Neural progenitor cell (in vitro differentiated cells): ENCODE results near the gene PWWP2A. TPM values are rescaled to one million over a fixed set of nuclear protein-coding genes. Genes with fewer than 3 reads are reported as not detected.

Experiments
- DNase-seq: peaks from one replicate; pipeline ENCODE4 v3.0.0-alpha.2; 2016; ENCODE audit warnings: low spot score
- H2AFZ ChIP-seq: fragments of 200-600 bp; sonication (generic); replicated peaks from 2 replicates; pipeline ENCODE4 v1.6.1; 2016; ENCODE audit warnings: antibody characterized with exemption
- H3F3A ChIP-seq: fragments of 200-600 bp; sonication (generic); 2 replicates; pipeline ENCODE4 v1.6.1; 2016; ENCODE audit warnings: antibody characterized with exemption, low read depth
- H3K27ac ChIP-seq: fragments of 200-600 bp; sonication (generic); 2 replicates; pipeline ENCODE4 v1.5.1; 2016; ENCODE audit warnings: mild to moderate bottlenecking
- H3K27me3 ChIP-seq: fragments of 200-600 bp; sonication (generic); 2 replicates; pipeline ENCODE4 v1.6.1; 2016; ENCODE audit warnings: mild to moderate bottlenecking, moderate library complexity
- H3K36me3 ChIP-seq: fragments of 200-600 bp; sonication (generic); 2 replicates; pipeline ENCODE4 v1.5.1; 2016
- H3K4me1 ChIP-seq: fragments of 200-600 bp; sonication (generic); 2 replicates; pipeline ENCODE4 v1.6.1; 2016; ENCODE audit warnings: mixed run types
- H3K4me2 ChIP-seq: fragments of 200-600 bp; sonication (generic); 2 replicates; pipeline ENCODE4 v1.6.1; 2016
- H3K4me3 ChIP-seq: fragments of 200-600 bp; sonication (generic); 2 replicates; pipeline ENCODE4 v1.5.1; 2016
- H3K79me2 ChIP-seq: fragments of 200-600 bp; sonication (generic); 2 replicates; pipeline ENCODE4 v1.6.1; 2016; ENCODE audit warnings: low read depth
- H3K9ac ChIP-seq: fragments of 200-600 bp; sonication (generic); 2 replicates; pipeline ENCODE4 v1.6.1; 2016
- H3K9me3 ChIP-seq: fragments of 200-600 bp; sonication (generic); 2 replicates; pipeline ENCODE4 v1.5.1; 2016; ENCODE audit warnings: low read depth
- H4K20me1 ChIP-seq: fragments of 200-600 bp; sonication (generic); 2 replicates; pipeline ENCODE4 v1.6.1; 2016; ENCODE audit warnings: low read depth
- H3K27ac Mint-ChIP-seq: 3 replicates; pipeline ENCODE4 v1.8.0; 2021; ENCODE audit warnings: mixed read lengths
- H3K27me3 Mint-ChIP-seq: 2 replicates; pipeline ENCODE4 v1.8.0; 2022; ENCODE audit warnings: low read depth, mild to moderate bottlenecking, inconsistent platforms, moderate library complexity, mixed read lengths; ENCODE audit not compliant: insufficient read depth
- H3K36me3 Mint-ChIP-seq: 3 replicates; pipeline ENCODE4 v1.8.0; 2021; ENCODE audit warnings: mixed read lengths
- H3K4me1 Mint-ChIP-seq: 3 replicates; pipeline ENCODE4 v1.8.0; 2021; ENCODE audit warnings: mixed read lengths
- H3K4me3 Mint-ChIP-seq: 3 replicates; pipeline ENCODE4 v1.8.0; 2021; ENCODE audit warnings: mild to moderate bottlenecking, moderate library complexity, mixed read lengths
- H3K9me3 Mint-ChIP-seq: 3 replicates; pipeline ENCODE4 v1.8.0; 2020; ENCODE audit warnings: mixed read lengths
- CTCF ChIP-seq: fragments of 200-600 bp; sonication (generic); IDR thresholded peaks from 2 replicates; pipeline ENCODE4 v1.5.1; 2017; ENCODE audit warnings: antibody characterized with exemption, mild to moderate bottlenecking
- EZH2 ChIP-seq: fragments of 200-600 bp; sonication (generic); IDR thresholded peaks from 2 replicates; pipeline ENCODE4 v1.6.1; 2017; ENCODE audit warnings: antibody characterized with exemption, mild to moderate bottlenecking, moderate library complexity
- EZH2phosphoT487 ChIP-seq: fragments of 200-600 bp; sonication (generic); IDR thresholded peaks from 2 replicates; pipeline ENCODE4 v1.6.1; 2017; ENCODE audit warnings: antibody characterized with exemption
- total RNA-seq: library from RNA; depleted of rRNA; stranded (reverse); fragments of >200 nt; gene quantifications from 2 replicates; pipeline ENCODE4 v1.2.3, GENCODE V29; 2015; ENCODE audit warnings: low replicate concordance

PWWP2A gene
- total RNA-seq, 1 donor from 2014 or later: 49.0 TPM

- H3K4me3 Mint-ChIP-seq: peak overlapping the region; percentile 62
- no peak overlapping the region for H3K9ac ChIP-seq
- DNase-seq: peak; percentile 22
These were observed 14.7 kb upstream of the PWWP2A start for GRCh38 chr5:160133918-160134304.

GRCh38 chr5:160133071-160133917, 14.0 kb upstream of the PWWP2A start:
- Histone ChIP-seq H3K27ac (no peak overlapping the region), H3K4me1 (peaks cover 14% of the 10 kb centered on the region), H4K20me1 (no peaks in the 10 kb centered on the region), H2AFZ (peak overlapping the region; percentile 53), H3K9ac (no peak overlapping the region), H3K4me3 (peak overlapping the region; percentile 37), H3F3A (peaks cover 15% of the 10 kb centered on the region), H3K27me3 (peaks cover 3% of the 10 kb centered on the region), H3K79me2 (no peaks in the 10 kb centered on the region), H3K4me2 (peak overlapping the region; percentile 74), H3K36me3 (no peaks in the 10 kb centered on the region), H3K9me3 (no peaks in the 10 kb centered on the region)
- no peaks in the 10 kb centered on the region for H3K9me3 Mint-ChIP-seq
- TF ChIP-seq EZH2 (no peak), EZH2phosphoT487 (no peak)
- peak overlapping the region; percentile 61 for H3K4me3 Mint-ChIP-seq
- peaks cover 27% of the 10 kb centered on the region for H3K4me1 Mint-ChIP-seq
- H3K36me3 Mint-ChIP-seq: no peaks in the 10 kb centered on the region
- H3K27me3 Mint-ChIP-seq: peaks cover 3% of the 10 kb centered on the region
- DNase-seq: peak; percentile 74
- H3K27ac Mint-ChIP-seq: peak overlapping the region; percentile 99

More at GRCh38 chr5:160133918-160134304, 14.7 kb upstream of the PWWP2A start:
- H3K4me3 ChIP-seq: peak overlapping the region; percentile 37
- no peaks in the 10 kb centered on the region for H3K79me2 ChIP-seq
- peaks cover 14% of the 10 kb centered on the region for H3K4me1 ChIP-seq
- no peaks in the 10 kb centered on the region for H3K9me3 ChIP-seq
- no peak overlapping the region for H3K27ac ChIP-seq
- peak overlapping the region; percentile 74 for H3K4me2 ChIP-seq
- H3K27ac Mint-ChIP-seq: peak overlapping the region; percentile 87
- peaks cover 29% of the 10 kb centered on the region for H3K4me1 Mint-ChIP-seq
- no peaks in the 10 kb centered on the region for H3K36me3 ChIP-seq
- peak overlapping the region; percentile 53 for H2AFZ ChIP-seq
- no peaks in the 10 kb centered on the region for H3K36me3 Mint-ChIP-seq
- H3K27me3 Mint-ChIP-seq: peaks cover 3% of the 10 kb centered on the region
- H3F3A ChIP-seq: peaks cover 15% of the 10 kb centered on the region
- no peaks in the 10 kb centered on the region for H3K9me3 Mint-ChIP-seq
- TF ChIP-seq CTCF (no peak), EZH2 (no peak), EZH2phosphoT487 (no peak)
- peaks cover 3% of the 10 kb centered on the region for H3K27me3 ChIP-seq
- H4K20me1 ChIP-seq: no peaks in the 10 kb centered on the region

GRCh38 chr5:160129841-160130240, 10.6 kb upstream of the PWWP2A start:
- no peak overlapping the region for H3K4me2 ChIP-seq
- no peak overlapping the region for H3K27ac ChIP-seq
- H3K9me3 ChIP-seq: no peaks in the 10 kb centered on the region
- no peak overlapping the region for H2AFZ ChIP-seq
- no peaks in the 10 kb centered on the region for H3K79me2 ChIP-seq
- H3K36me3 ChIP-seq: no peaks in the 10 kb centered on the region
- Mint-ChIP-seq H3K27ac (peak overlapping the region; percentile 40), H3K36me3 (no peaks in the 10 kb centered on the region), H3K9me3 (peaks cover 5% of the 10 kb centered on the region), H3K4me3 (no peak overlapping the region), H3K27me3 (peaks cover 3% of the 10 kb centered on the region), H3K4me1 (peaks cover 28% of the 10 kb centered on the region)
- H3K4me1 ChIP-seq: peaks cover 14% of the 10 kb centered on the region
- H3F3A ChIP-seq: peaks cover 15% of the 10 kb centered on the region
- TF ChIP-seq EZH2: no peak
- TF ChIP-seq EZH2phosphoT487: no peak
- no peak for TF ChIP-seq CTCF
- H3K4me3 ChIP-seq: no peak overlapping the region
- peaks cover 3% of the 10 kb centered on the region for H3K27me3 ChIP-seq
- DNase-seq: no peak
- no peaks in the 10 kb centered on the region for H4K20me1 ChIP-seq
- H3K9ac ChIP-seq: no peak overlapping the region

GRCh38 chr5:160128632-160129031, 9.4 kb upstream of the PWWP2A start:
- H3K27ac Mint-ChIP-seq: no peak overlapping the region
- H3K9me3 ChIP-seq: no peaks in the 10 kb centered on the region
- H2AFZ ChIP-seq: no peak overlapping the region
- H3K4me1 Mint-ChIP-seq: peaks cover 22% of the 10 kb centered on the region
- no peaks in the 10 kb centered on the region for H3K36me3 ChIP-seq
- no peak overlapping the region for H3K27ac ChIP-seq
- H3F3A ChIP-seq: peaks cover 6% of the 10 kb centered on the region
- no peak overlapping the region for H3K9ac ChIP-seq
- no peak for DNase-seq
- no peak overlapping the region for H3K4me3 ChIP-seq
- H3K79me2 ChIP-seq: no peaks in the 10 kb centered on the region
- H3K4me1 ChIP-seq: peaks cover 9% of the 10 kb centered on the region
- no peak overlapping the region for H3K4me3 Mint-ChIP-seq
- no peak overlapping the region for H3K4me2 ChIP-seq
- peaks cover 3% of the 10 kb centered on the region for H3K27me3 ChIP-seq
- H3K27me3 Mint-ChIP-seq: peaks cover 3% of the 10 kb centered on the region
- TF ChIP-seq EZH2 (no peak), CTCF (no peak)
- H3K9me3 Mint-ChIP-seq: peaks cover 5% of the 10 kb centered on the region
- no peaks in the 10 kb centered on the region for H3K36me3 Mint-ChIP-seq
- no peaks in the 10 kb centered on the region for H4K20me1 ChIP-seq
